HS-5 (cell line): ENCODE measurements around the gene TCEANC2.
"Not testable (repeated sequence)": the region's sequence is repeated elsewhere in the genome, so short reads cannot be mapped to it uniquely, and the experiment has no call there.

Experiments
- DNase-seq: peaks from one replicate; pipeline ENCODE4 v3.0.0-alpha.2; 2012; ENCODE audit warnings: low read depth

Gene TCEANC2

DNA sequence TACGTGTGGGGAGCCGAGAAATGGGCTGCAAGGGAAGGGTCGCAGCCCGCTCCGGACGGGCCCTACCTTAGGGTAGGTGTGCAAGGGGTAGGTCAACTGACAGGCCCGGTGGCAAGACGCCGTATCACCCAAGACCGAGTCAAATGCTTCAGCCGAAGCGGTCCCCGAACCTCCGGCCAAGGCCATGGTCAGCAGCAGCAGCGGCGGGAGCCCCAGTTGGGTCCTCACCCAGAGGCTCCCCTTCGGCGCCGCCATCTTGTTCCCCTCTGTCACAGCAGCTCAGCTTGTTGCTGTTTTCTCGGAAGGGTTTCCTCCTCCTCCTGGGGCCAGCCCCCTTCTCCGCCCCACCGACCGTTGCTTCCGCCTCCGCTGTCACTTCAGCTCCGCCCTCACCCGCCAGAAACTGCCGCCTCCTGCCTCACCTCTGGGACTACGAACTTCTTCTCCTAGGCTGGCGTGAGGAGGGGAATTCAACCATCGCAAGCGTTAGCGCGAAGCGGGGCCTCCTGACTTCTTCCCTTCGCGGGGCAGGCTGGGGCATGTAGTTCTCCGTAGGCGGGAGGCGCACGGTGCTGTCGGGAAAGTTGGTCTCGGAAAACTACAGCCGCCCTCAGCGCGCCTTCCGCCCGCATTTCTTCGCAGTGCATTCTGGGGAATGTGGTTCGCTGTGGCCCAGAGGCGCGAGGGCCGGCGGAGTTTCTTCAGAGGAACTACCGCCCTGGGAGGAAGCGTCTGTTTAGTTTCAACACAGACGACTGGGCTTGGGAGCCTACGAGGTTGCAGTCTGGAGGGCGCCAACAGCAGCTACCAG is at the start of gene TCEANC2, which contains the start of gene TMEM59:
TCEANC2 (plus strand) TSS at position 675 of the 811 bp plus-strand sequence. CDS start 815 bp downstream, outside the sequence.
TMEM59 (minus strand) TSS at position 271 of the 811 bp plus-strand sequence; CDS start at position 255, 16 bp downstream.
- DNase-seq: peak; percentile 96

DNA sequence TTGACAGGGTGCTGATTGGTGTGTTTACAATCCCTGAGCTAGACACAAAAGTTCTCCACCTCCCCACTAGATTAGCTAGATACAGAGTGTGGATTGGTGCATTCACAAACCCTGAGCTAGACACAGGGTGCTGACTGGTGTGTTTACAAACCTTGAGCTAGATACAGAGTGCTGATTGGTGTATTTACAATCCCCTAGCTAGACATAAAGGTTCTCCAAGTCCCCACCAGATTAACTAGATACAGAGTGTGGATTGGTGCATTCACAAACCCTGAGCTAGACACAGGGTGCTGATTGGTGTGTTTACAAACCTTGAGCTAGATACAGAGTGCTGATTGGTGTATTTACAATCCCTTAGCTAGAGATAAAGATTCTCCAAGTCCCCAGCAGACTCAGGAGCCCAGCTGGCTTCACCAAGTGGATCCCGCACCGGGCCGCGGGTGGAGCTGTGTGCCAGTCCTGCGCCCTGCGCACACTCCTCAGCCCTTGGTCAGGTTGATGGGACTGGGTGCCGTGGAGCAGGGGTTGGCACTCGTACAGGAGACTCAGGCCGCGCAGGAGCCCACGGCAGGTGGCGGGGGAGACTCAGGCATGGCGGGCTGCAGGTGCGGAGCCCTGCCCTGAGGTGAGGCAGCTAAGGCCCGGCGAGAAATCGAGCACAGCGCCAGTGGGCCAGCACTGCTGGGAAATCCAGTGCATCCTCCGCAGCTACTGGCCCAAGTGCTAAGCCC is 49.5 kb upstream of the TCEANC2 start:
- DNase-seq: not testable (repeated sequence)

DNA sequence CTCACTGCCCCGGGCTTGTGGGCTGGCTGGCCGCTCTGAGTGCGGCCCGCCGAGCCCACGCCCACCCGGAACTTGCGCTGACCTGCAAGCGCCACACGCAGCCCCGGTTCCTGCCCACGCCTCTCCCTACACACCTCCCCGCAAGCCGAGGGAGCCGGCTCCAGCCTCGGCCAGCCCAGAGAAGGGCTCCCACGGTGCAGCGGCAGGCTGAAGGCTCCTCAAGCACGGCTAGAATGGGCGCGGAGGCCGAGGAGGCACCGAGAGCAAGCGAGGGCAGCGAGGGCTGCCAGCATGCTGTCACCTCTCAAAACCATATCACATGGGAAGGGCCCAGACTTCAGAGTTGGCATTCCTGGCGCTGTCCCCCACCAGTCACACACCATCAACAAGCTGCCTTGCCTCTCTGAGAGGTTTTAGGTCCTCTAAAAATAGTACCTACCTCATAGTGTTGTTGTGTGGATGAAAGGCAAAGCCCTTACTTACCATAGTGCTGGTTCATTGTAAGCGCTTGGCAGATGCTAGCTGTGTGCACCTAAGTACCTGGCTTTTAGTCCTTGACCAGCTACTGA is 48.8 kb upstream of the TCEANC2 start:
- DNase-seq: no peak

DNA sequence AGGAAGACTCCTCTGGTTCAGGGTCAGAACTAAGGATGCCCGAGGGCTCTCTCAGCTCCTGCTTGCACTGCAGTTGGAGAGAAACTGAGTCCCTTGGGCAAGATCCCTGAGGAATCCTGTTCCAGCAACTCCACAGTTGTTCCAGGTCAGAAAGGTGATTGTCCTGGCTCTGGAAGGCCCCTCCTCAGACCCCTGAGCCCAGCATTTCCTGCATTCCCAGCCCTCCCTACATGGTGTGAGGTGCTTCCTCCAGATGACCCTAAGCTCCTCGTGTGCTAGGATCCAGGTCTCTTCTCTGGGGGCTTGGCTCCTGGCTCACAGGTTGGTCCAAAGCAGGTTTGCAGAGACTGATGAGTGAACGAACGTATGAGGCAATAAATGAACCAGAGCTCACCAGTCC is 46.9 kb upstream of the TCEANC2 start:
- DNase-seq: no peak

DNA sequence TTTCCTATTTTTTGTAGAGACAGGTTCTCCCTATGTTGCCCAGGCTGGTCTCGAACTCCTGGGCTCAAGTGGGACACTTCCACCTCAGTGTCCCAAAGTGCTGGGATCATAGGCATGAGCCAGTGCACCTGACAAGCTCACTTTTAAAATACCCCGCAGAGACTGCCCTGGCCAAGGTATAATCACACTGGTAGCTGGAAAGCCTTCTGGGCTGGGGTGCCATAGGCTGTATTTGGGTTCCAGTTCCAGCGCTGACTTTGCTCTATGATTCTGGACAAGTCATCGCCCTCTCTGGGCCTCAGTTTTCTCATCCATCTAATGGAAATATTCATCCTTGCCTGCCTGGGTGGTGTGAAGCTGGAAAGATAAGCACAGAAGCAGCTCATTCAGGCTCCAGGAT is 45.8 kb upstream of the TCEANC2 start:
- DNase-seq: no peak

DNA sequence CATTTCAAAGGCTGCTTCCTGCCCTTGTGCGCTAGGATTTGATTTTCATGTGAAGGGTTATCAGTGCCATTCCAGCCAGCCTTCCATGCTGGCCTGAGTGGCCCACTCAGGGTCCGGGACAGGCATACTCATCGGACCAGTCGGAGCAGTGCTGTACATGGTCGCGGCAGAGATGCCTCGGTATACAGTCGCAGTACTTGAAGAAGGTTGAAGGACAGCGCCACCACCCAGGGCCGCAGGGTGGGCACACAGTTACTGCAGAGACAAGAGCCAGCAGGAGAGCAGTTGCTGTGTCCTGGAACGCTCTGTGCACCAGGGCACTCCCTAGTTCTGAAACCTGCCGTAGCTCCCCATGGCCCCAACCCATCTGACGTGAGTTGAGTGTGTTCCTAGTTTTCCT is 44.5 kb upstream of the TCEANC2 start:
- no peak for DNase-seq

DNA sequence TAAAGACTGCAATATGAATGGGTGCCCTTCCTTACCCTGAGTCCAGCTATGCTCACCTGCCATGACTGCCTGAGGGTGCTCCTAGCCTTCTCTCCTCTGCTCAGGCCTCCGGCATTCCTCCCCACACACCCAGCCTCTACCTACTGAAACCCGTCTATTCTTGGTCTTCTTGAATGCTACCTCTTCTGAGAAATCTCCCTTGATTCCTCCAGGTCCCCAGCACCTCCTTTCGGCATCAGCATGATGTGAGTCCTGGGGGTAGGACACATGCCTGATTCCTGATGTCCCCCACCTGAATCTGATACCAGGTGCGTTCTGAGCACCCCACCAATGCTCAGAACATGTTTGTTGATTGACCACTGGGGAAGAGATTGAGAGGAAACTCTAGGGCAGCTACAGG is 44.0 kb upstream of the TCEANC2 start:
- no peak for DNase-seq

DNA sequence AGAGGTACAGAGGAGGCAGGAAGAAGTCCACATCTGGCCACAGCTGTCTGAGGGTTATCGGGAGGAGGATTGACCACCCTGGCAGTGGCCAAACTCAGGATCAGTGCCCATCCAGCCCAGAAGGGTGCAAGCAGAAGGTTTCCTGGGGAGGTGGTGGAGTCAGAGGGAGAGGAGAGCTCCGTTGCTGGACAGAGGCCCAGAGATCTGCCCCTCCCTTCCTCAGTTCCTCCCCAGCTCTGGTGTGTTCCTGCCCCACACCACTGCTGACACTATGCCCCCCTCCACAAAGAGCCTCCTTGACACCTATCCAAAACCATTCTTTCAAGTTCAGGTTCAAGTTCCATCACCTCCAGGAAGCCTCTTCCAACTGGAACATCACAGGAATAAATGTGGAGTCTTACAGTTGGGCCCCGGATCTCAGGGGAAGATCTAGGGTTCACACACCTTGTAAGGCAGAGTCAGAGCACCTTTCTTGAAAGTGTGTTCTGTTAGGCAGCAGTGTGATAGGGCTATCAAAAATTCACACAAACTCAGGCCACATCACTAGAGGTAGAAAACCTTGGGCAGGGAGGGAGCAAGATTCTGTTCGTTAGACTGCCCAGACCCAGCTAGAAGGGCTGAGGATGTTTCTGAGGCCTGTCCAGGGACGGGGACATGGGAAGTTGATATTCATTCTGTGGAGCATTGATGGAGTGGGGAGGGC is 42.8 kb upstream of the TCEANC2 start:
- no peak for DNase-seq

DNA sequence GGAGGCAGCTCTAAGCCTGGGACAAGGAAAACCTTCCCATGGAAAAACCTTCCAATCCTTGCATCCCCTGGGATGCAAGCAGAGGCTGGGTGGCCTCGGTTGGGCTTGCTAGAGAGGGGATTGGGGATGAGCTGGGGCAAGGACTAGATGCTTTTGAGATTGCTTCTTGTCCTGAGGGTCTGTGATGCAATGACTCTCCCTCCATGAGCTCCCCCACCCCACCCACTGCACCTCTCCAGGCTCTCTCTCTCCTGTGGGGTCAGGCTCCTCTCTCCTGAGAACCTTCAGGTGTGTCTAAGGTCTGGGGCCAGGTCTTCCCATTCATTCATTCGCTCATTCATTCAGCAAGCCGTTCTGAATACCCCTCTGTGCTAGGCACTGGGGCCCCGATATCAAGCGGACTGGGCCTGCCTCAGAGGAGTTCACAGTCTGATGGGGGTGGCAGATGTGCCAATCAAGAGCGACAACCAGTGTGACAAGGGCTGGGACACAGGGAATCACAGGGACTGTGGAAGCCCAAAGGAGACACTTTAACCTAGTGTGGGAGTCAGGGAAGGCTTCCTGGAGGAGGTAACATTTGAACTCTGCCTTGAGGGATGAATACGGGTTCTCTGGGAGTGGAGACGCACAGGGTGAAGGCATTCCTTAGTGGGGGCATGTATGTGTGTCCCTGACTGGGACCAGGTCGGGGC is 41.9 kb upstream of the TCEANC2 start:
- DNase-seq: no peak

DNA sequence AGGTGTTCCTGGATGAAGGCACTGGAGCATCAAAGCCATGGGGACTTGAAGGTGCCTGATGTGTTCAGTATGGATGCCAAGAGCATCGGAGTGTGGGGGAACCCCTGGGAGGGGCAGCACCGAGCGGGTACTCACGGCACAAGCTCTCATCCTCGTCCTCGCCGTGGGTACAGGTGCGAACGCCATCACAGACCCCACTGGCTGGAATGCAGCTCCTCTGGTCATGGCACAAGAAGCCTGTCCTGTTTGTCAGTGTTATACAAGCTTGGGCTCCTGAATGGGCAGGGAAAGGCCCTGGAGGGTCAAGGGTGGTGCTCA is 41.4 kb upstream of the TCEANC2 start:
- DNase-seq: no peak

DNA sequence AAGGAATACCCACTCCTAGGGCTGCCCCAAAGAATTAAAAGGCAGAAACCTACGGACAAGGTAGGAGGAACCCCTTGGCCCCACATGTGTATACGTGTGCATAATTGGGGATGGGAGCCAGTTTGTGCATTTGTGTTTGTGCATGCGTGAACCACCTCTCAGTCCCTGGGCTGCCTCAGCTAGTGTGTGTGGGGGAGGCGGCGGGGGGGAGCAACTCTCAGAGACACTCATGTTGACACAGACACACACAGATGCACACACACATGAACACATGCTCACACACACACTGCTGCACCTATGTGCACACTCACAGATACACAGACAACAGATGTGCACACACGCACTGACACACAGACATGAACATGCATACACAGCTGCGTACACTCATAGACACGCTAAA is 40.5 kb upstream of the TCEANC2 start:
- no peak for DNase-seq

DNA sequence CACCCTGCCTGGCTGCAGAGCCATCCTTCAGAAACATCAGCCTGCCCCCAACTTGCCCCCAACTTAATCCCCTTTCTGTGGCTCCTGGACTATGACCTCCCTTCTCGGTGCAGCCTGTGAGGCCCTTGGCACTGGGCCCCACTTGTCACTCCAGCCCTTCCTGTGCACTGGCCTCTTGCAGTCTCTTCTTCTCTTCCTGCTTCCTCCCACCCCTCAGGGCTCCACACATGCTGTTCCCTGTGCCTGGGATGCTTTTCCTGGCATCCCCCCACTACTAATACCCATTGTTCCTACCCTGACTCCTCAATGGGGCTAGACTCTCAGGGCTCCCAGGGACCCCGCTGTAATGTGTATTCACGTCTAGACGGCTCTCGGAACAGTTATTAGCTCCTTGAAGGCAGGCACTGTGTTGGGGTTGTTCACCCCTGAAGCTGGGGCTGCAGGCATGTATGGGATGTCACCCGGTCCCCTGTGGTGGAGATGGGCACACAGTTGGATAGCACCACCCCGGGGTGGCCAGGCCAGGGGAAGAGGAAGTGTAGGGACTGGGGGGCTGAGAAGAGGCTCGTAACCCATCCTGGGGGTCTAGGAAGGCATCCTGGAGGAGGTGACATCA is 39.9 kb upstream of the TCEANC2 start:
- DNase-seq: no peak

DNA sequence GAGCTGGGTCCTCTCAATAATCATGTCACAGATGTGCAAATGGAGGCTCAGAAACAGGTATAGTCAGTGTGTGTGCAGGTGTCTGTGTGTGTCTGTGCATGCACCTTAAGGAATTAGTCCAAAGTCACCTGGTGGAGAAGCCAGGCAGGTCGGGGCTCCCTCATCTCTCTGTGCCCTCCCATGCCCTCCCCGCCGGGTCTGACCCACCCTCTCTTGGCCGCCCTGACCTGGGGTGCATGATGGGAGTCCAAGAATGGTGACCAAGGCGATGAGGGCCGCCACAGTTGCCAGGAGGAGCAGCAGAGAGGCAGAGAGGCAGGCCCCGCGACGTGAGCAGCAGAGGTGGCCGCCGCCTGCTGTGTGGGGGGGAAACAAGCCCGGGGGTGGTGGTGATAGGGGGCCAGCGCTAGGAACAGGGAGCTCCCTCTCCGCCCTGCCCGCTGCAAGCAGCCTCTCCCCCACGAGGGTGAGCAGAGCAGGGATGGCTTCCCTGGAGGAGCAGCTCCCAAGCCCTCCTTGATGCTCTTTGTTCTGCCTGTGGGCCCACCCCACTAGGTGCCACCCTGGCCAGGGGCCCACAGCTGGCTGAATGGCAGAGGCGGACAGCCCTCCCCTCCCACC is 39.3 kb upstream of the TCEANC2 start:
- no peak for DNase-seq

DNA sequence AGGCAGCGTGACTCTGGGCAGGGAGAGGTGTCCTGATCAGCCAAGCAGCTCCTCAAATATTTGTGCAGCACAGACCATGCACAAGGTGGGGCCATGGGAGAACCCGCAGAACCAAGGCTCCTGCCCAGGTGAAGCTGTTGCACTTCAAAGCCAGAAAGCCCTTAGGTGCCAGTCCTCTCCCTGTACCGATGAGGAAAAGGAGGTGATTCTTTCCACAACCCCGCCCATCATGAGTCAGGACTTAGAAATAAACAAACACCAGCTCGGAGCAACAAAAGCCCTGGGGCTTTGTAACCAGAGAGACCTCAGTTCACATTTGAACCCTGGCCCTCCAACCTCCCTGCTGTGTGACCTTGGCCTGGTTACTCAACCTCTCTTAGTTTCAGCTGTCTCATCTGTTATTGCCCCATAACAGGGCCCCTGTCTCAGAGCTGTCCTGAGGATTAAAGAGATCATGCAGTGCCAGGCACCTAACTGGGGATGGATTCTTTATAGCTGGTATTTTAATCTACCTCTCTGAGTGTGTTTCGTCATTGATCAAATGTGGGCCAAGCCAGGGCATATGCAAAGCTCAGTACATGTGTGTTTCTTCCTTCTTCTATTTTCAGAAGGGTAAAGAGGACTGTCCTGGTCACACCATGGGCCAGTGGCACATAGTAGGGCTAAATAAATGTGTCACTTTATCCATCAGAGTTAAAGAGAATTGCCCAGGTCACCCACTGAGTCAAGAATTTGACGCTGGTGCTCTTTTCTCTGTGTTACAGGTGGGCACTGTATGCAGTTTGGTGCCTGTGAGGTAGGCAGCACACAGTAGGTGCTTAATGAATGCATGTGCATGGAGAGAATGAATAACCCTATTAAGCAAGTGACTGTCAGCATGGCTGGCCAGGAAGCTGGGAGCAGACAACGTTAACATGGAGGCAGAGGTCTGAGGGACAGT is 36.8 kb upstream of the TCEANC2 start:
- DNase-seq: peak; percentile 9

DNA sequence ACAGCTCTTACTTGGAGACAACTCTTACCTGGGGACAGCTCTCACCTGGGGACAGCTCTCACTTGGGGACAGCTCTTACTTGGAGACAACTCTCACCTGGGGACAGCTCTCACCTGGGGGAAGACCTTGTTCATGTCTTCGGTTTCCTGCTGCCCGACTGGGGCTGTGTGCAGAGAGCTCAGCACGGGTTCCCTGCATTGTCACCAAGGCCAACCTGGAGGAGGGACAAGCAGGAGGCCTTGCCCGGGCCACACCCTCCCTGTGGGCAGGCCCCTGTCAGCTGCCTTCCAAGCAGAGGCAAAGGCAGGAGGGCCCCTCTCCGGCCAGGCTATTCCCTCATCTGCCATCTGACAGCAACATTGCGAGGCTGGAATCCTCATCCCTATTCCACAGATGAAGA is 35.4 kb upstream of the TCEANC2 start, which contains the start of gene LDLRAD1:
LDLRAD1 (minus strand) TSS at position 208 of the 400 bp plus-strand sequence; CDS start at position 134, 74 bp downstream.
- no peak for DNase-seq

DNA sequence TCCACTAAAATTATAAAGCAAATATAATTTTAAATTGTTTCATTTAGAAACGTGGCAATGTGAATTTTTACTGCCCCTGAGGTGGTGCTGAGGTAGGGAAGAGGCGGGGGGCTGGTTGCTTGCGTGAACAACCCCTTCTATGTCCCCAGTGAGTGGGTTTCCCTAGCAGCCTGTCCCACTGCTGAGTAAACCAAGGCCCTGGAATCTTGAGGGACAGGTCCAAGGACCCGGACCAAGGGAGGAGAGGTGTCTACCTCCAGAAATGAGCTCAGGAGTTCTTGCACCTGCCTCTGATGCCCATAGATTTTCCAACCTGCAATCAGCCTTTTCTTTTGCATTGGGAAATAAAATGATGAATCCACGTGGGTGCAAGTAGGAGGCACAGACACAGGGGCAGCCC is 34.8 kb upstream of the TCEANC2 start:
- no peak for DNase-seq

DNA sequence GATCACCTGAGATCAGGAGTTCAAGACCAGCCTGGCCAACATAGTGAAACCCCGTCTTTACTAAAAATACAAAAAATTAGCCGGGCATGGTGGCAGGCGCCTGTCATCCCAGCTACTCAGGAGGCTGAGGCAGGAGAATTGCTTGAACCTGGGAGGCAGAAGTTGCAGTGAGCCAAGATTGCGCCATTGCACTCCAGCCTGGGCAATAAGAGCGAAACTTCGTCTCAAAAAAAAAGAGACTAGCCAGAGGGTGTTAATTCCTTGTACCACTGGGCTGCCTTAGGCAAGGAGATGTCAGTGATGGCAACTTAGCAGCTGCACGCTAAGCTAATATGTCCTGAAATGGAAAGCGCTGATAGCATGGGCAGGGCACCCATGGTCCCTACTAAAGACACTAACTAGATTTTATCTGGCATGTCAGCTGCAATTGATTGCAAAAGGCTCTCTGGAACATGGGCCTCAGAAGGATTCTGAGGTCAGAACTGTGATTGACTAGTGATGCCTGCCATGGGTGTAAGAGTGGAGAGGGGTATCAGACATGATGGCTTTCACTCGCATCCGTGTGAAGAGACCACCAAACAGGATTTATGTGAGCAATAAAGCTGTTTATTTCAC is 33.7 kb upstream of the TCEANC2 start:
- not testable (repeated sequence) for DNase-seq

DNA sequence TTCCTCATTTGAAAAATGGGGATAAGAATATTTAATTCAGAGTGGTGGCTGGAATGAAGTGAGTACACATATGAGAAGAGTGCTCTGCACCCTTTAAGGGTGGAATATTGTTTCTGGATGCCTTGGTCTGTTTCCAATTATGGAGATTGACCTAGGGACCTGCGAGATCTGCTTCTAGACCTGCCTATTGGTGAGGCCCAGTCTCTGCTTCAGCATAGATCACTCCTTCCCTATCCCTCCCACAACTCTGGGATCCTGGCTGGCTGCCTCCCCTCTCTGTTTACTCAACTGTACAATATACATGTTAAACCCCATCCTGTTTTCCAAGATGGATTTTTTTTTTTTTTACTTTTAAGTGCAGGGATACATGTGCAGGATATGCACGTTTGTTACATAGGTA is 29.1 kb upstream of the TCEANC2 start:
- DNase-seq: no peak

DNA sequence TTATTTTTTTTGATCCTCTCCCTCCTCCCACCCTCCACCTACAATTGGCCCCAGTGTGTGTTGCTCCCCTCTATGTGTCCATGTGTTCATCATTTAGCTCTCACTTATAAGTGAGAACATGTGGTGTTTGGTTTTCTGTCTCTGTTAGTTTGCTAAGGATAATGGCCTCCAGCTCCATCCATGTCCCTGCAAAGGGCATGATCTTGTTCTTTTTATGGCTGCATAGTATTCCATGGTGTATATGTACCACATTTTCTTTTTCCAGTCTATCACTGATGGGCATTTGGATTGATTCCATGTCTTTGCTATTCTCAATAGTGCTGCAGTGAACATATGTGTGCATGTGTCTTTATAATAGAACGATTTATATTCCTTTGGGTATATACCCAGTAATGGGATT is 28.6 kb upstream of the TCEANC2 start:
- not testable (repeated sequence) for DNase-seq
